Osteoblast (primary cell): Measurements from ENCODE around the gene ATP1B2. TPM values are rescaled to one million over a fixed set of nuclear protein-coding genes. Genes with fewer than 3 reads are reported as not detected.
"Not testable (repeated sequence)": the region's sequence is repeated elsewhere in the genome, so short reads cannot be mapped to it uniquely, and the experiment has no call there.

Experiments used
- DNase-seq: peaks from one replicate; pipeline ENCODE4 v3.0.0; 2011; ENCODE audit warnings: low spot score, mixed read lengths; ENCODE audit not compliant: insufficient read length; ENCODE audit errors: missing footprints
- H2AFZ ChIP-seq: 2 replicates; pipeline ENCODE4 v1.6.0; 2011; ENCODE audit warnings: mild to moderate bottlenecking, low read length
- H3K27ac ChIP-seq: 2 replicates; pipeline ENCODE4 v1.5.1; 2011; ENCODE audit warnings: mild to moderate bottlenecking, low read depth, low read length, moderate library complexity
- H3K27me3 ChIP-seq: 2 replicates; pipeline ENCODE4 v1.6.0; 2012; ENCODE audit warnings: mild to moderate bottlenecking, control low read depth, inconsistent platforms, low read length, moderate library complexity; ENCODE audit not compliant: insufficient read depth
- H3K36me3 ChIP-seq: 2 replicates; pipeline ENCODE4 v1.5.1; 2011; ENCODE audit warnings: mild to moderate bottlenecking, low read length, control low read depth, moderate library complexity; ENCODE audit not compliant: insufficient read depth
- H3K4me1 ChIP-seq: 2 replicates; pipeline ENCODE4 v1.5.1; 2011; ENCODE audit warnings: mild to moderate bottlenecking, low read length, control low read depth, moderate library complexity; ENCODE audit not compliant: insufficient read depth
- H3K4me2 ChIP-seq: 2 replicates; pipeline ENCODE4 v1.6.0; 2011; ENCODE audit warnings: mild to moderate bottlenecking, low read length; ENCODE audit not compliant: insufficient read depth
- H3K4me3 ChIP-seq: fragments of 200-600 bp; sonication (generic); 3 replicates; pipeline ENCODE4 v1.5.1; 2012; ENCODE audit warnings: mild to moderate bottlenecking, low read length, inconsistent platforms; ENCODE audit not compliant: insufficient read depth
- H3K79me2 ChIP-seq: 2 replicates; pipeline ENCODE4 v1.6.0; 2012; ENCODE audit warnings: mild to moderate bottlenecking, low read length, control low read depth, inconsistent platforms; ENCODE audit not compliant: insufficient read depth
- H3K9me3 ChIP-seq: 2 replicates; pipeline ENCODE4 v1.5.1; 2011; ENCODE audit warnings: low read depth, low read length, control low read depth
- H4K20me1 ChIP-seq: 2 replicates; pipeline ENCODE4 v1.6.0; 2012; ENCODE audit warnings: mild to moderate bottlenecking, low read length, control low read depth; ENCODE audit not compliant: insufficient read depth
- CTCF ChIP-seq: IDR thresholded peaks from 2 replicates; pipeline ENCODE4 v1.5.1; 2011; ENCODE audit warnings: mild to moderate bottlenecking, low read depth, low read length, moderate library complexity; ENCODE audit errors: extremely low read depth
- total RNA-seq: library from RNA; depleted of rRNA; stranded (reverse); fragments of >200 nt; gene quantifications from 2 replicates; pipeline ENCODE4 v1.2.3, GENCODE V29; 2012

Gene ATP1B2
- total RNA-seq, 1 donor: under 0.01 TPM

- DNase-seq: no peak
- Histone ChIP-seq H3K4me1 (peaks cover 4% of the 10 kb centered on the region), H3K9me3 (no peaks in the 10 kb centered on the region), H2AFZ (no peak overlapping the region), H3K36me3 (no peaks in the 10 kb centered on the region), H4K20me1 (peaks cover 6% of the 10 kb centered on the region), H3K79me2 (peaks cover 8% of the 10 kb centered on the region), H3K27ac (no peak overlapping the region), H3K27me3 (no peaks in the 10 kb centered on the region), H3K4me2 (no peak overlapping the region), H3K4me3 (no peak overlapping the region)
- TF ChIP-seq CTCF: no peak
Observed at GRCh38 chr17:7618608-7619007, 32.1 kb upstream of the ATP1B2 start.

- Histone ChIP-seq H3K4me3 (no peak overlapping the region), H2AFZ (no peak overlapping the region), H4K20me1 (no peaks in the 10 kb centered on the region), H3K27me3 (no peaks in the 10 kb centered on the region), H3K9me3 (no peaks in the 10 kb centered on the region), H3K79me2 (no peaks in the 10 kb centered on the region), H3K27ac (no peak overlapping the region), H3K4me1 (no peaks in the 10 kb centered on the region), H3K4me2 (no peak overlapping the region), H3K36me3 (no peaks in the 10 kb centered on the region)
- DNase-seq: no peak
- TF ChIP-seq CTCF: no peak
Observed at GRCh38 chr17:7620835-7621234, 29.9 kb upstream of the ATP1B2 start.

GRCh38 chr17:7623661-7624060 lies 27.1 kb upstream of the ATP1B2 start:
- Histone ChIP-seq H3K79me2 (peaks cover 15% of the 10 kb centered on the region), H3K27ac (no peak overlapping the region), H3K9me3 (no peaks in the 10 kb centered on the region), H4K20me1 (no peaks in the 10 kb centered on the region), H2AFZ (no peak overlapping the region), H3K27me3 (no peaks in the 10 kb centered on the region), H3K4me3 (no peak overlapping the region), H3K4me2 (no peak overlapping the region), H3K36me3 (no peaks in the 10 kb centered on the region), H3K4me1 (peaks cover 5% of the 10 kb centered on the region)
- no peak for DNase-seq
- TF ChIP-seq CTCF: no peak

- H3K36me3 ChIP-seq, H3K9me3 ChIP-seq, DNase-seq, H3K4me2 ChIP-seq, H3K27ac ChIP-seq, H3K27me3 ChIP-seq, H4K20me1 ChIP-seq, H3K4me1 ChIP-seq, H2AFZ ChIP-seq, H3K4me3 ChIP-seq: not testable (repeated sequence)
- H3K79me2 ChIP-seq: peaks cover 15% of the 10 kb centered on the region
Observed at GRCh38 chr17:7625749-7626148, 25.0 kb upstream of the ATP1B2 start.

GRCh38 chr17:7626307-7626706 lies 24.4 kb upstream of the ATP1B2 start:
- Histone ChIP-seq H3K27ac (no peak overlapping the region), H3K36me3 (no peaks in the 10 kb centered on the region), H3K4me3 (no peak overlapping the region), H2AFZ (no peak overlapping the region), H3K27me3 (no peaks in the 10 kb centered on the region), H3K9me3 (no peaks in the 10 kb centered on the region), H4K20me1 (no peaks in the 10 kb centered on the region), H3K4me1 (peaks cover 5% of the 10 kb centered on the region), H3K79me2 (peaks cover 15% of the 10 kb centered on the region), H3K4me2 (peak overlapping the region; percentile 95)
- no peak for TF ChIP-seq CTCF
- DNase-seq: no peak
